ENCODE data around the gene SNTG2.

SNTG2 gene

GRCh38 chr2:951224-952006 is 766 bp downstream of the SNTG2 start:
- H3K4me1 Mint-ChIP-seq: peaks cover 11% of the 10 kb centered on the region
- H3K4me3 Mint-ChIP-seq: peak overlapping the region; percentile 86 to 88 (median 88)
- H3K9me3 Mint-ChIP-seq: no peaks in the 10 kb centered on the region
- no peaks in the 10 kb centered on the region for H3K36me3 Mint-ChIP-seq (ENCODE audit: low read depth)
- no peak for TF ChIP-seq CTCF (IDR thresholded peaks at IDR 0.05; ENCODE audit: unreplicated experiment in 3 of 3)
- H3K27ac Mint-ChIP-seq: no peak overlapping the region
- H3K27me3 Mint-ChIP-seq (ENCODE audit: low read depth): peaks cover 70% of the 10 kb centered on the region

GRCh38 chr2:953408-953807 is 2.8 kb downstream of the SNTG2 start:
- Mint-ChIP-seq H3K27me3 (ENCODE audit: low read depth) (peaks cover 59% of the 10 kb centered on the region), H3K27ac (no peak overlapping the region), H3K9me3 (no peaks in the 10 kb centered on the region), H3K36me3 (ENCODE audit: low read depth) (no peaks in the 10 kb centered on the region), H3K4me1 (peaks cover 11% of the 10 kb centered on the region), H3K4me3 (no peak overlapping the region)
- no peak for TF ChIP-seq CTCF (IDR thresholded peaks at IDR 0.05; ENCODE audit: unreplicated experiment in 3 of 3)

GRCh38 chr2:953975-954686 is 3.5 kb downstream of the SNTG2 start:
- TF ChIP-seq CTCF (IDR thresholded peaks at IDR 0.05; ENCODE audit: unreplicated experiment in 3 of 3): peak; percentile 35 to 54 (median 41)
- peak overlapping the region in 1 of 3 experiments; percentile 14 for H3K4me3 Mint-ChIP-seq
- no peak overlapping the region for H3K27ac Mint-ChIP-seq
- H3K27me3 Mint-ChIP-seq (ENCODE audit: low read depth): peaks cover 51% of the 10 kb centered on the region
- no peaks in the 10 kb centered on the region for H3K9me3 Mint-ChIP-seq
- H3K4me1 Mint-ChIP-seq: peaks cover 12% of the 10 kb centered on the region
- H3K36me3 Mint-ChIP-seq (ENCODE audit: low read depth): no peaks in the 10 kb centered on the region

- H3K4me3 Mint-ChIP-seq: no peak overlapping the region
- H3K4me1 Mint-ChIP-seq: peaks cover 10% of the 10 kb centered on the region
- H3K27ac Mint-ChIP-seq: no peak overlapping the region
- H3K36me3 Mint-ChIP-seq (ENCODE audit: low read depth): no peaks in the 10 kb centered on the region
- no peaks in the 10 kb centered on the region for H3K9me3 Mint-ChIP-seq
- peak; percentile 0 to 21 (median 4) for TF ChIP-seq CTCF (IDR thresholded peaks at IDR 0.05; ENCODE audit: unreplicated experiment in 3 of 3)
- peaks cover 46% of the 10 kb centered on the region for H3K27me3 Mint-ChIP-seq (ENCODE audit: low read depth)
These were observed 4.0 kb downstream of the SNTG2 start for GRCh38 chr2:954687-955000.

- H3K36me3 Mint-ChIP-seq (ENCODE audit: low read depth): no peaks in the 10 kb centered on the region
- no peak overlapping the region for H3K4me3 Mint-ChIP-seq
- H3K4me1 Mint-ChIP-seq: peaks cover 17% of the 10 kb centered on the region
- no peak for TF ChIP-seq CTCF (IDR thresholded peaks at IDR 0.05; ENCODE audit: unreplicated experiment in 3 of 3)
- no peak overlapping the region for H3K27ac Mint-ChIP-seq
- no peaks in the 10 kb centered on the region for H3K9me3 Mint-ChIP-seq
- peaks cover 44% of the 10 kb centered on the region for H3K27me3 Mint-ChIP-seq (ENCODE audit: low read depth)
These were observed 5.4 kb downstream of the SNTG2 start for GRCh38 chr2:955829-956731.

Measured in nephron (organoid).